ENCODE results near the gene NMNAT3.

GRCh38 chr3:139524841-139525636, 152.7 kb downstream of the NMNAT3 start:
- TF ChIP-seq CTCF (IDR thresholded peaks at IDR 0.05): no peak
- TF ChIP-seq EZH2 (IDR thresholded peaks at IDR 0.05): no peak

Measured in neural progenitor cell (in vitro differentiated cells).